GM10248 (cell line): ENCODE results near the gene RUNX3.

ENCODE experiments used
- CTCF ChIA-PET: fragments of 300-600 bp; sonication (Branson Sonifier 250); formaldehyde crosslinking; extraction: SDS; loops from one replicate; lab custom pipeline; 2021; ENCODE audit warnings: antibody characterized with exemption; lab: Yijun Ruan, JAX
- POLR2A ChIA-PET: fragments of 350-650 bp; sonication (Branson Sonifier 250); formaldehyde crosslinking; extraction: SDS; loops from one replicate; lab custom pipeline; 2020; ENCODE audit warnings: antibody characterized with exemption; lab: Yijun Ruan, JAX
- DNase-seq: peaks from one replicate; pipeline ENCODE4 v3.0.0; 2012; ENCODE audit errors: extremely low spot score
- TF ChIP-seq, protein P1 (sequence below): IDR thresholded peaks from 2 replicates; pipeline ENCODE4 v1.5.1; 2012; ENCODE audit warnings: mild to moderate bottlenecking, low read depth; ENCODE audit errors: extremely low read depth, missing control alignments, control extremely low read depth

The RUNX3 gene

DNA sequence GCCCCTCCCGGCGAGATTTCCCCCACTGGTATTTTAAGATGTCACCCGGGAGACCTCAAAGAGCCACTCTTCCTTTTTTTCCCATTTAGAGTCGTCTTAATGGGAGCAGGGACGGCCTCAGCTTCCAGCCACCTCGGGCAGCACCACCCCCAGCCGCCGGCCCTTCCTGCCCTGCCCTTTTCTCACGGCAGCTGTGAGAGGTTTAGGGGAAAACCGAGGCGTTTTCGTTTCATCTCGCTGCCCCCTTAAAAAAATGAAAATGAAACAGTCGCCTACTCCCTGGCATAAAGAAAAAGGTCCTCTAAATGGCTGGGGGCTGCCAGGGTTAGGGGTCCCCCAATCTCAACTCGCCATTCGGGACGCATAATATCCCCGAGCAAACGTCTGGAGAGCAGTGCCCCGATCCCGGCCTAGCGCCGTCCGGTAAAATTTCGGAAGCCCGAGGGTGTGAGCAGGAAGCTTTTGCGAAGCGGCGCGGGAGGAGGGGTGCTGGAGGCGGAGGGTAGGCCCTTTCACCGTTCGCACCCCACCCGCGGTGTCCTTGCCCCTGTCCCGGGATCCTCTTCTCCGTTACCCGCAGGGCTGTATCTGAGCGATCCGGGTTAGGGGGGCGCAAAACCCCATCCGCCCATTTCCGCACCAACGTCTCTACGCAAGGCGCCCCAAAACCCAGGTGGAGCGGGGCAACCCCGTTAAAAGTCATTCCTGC lies 1.2 kb downstream of the RUNX3 start:
- ChIA-PET POLR2A (interaction anchor here (1.6 kb wide), 1 partner anchor 36 kb away, joined by 3 read pairs; no protein-coding TSS in a partner anchor), CTCF (interaction anchor here (1.2 to 4.7 kb wide), 8 partner anchors 12 to 173 kb away, joined by 3 to 23 read pairs (median 6); no protein-coding TSS in a partner anchor)
- DNase-seq = no peak
- TF ChIP-seq, protein P1, sequence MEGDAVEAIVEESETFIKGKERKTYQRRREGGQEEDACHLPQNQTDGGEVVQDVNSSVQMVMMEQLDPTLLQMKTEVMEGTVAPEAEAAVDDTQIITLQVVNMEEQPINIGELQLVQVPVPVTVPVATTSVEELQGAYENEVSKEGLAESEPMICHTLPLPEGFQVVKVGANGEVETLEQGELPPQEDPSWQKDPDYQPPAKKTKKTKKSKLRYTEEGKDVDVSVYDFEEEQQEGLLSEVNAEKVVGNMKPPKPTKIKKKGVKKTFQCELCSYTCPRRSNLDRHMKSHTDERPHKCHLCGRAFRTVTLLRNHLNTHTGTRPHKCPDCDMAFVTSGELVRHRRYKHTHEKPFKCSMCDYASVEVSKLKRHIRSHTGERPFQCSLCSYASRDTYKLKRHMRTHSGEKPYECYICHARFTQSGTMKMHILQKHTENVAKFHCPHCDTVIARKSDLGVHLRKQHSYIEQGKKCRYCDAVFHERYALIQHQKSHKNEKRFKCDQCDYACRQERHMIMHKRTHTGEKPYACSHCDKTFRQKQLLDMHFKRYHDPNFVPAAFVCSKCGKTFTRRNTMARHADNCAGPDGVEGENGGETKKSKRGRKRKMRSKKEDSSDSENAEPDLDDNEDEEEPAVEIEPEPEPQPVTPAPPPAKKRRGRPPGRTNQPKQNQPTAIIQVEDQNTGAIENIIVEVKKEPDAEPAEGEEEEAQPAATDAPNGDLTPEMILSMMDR = no peak

DNA sequence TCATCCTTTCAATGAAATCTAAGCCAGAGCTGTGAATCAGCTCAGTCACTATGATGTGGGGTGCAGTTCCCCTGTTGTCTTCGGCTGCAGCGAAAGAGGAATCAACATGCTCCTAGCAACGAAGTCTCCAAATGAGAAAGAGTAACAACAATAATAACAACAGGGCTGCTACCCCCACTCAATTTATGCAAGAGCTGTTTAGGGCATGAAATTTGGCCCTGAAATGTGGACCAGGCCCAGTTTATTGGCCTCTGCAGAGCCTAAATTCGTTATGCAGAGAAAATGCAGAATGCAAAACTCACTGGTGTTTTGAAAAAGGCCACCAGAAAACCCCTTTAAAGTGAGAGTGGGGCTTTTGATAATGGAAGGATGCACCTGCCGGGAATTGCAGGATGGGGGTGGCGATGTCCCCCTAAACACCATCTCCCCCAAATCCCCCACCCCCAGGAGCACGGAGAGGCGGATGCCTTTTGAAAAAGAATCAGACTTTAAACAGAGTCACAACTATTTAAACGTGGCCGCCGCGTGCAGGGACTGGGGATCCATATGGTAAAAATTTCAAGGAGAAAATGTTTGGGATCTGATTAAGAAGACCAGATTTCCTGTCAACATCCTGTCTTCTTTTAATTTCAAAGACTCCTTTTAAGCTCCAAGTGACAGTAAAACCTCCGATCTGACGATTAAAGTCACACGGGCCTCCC lies 1.9 kb downstream of the RUNX3 start:
- TF ChIP-seq, protein P1 = no peak

DNA sequence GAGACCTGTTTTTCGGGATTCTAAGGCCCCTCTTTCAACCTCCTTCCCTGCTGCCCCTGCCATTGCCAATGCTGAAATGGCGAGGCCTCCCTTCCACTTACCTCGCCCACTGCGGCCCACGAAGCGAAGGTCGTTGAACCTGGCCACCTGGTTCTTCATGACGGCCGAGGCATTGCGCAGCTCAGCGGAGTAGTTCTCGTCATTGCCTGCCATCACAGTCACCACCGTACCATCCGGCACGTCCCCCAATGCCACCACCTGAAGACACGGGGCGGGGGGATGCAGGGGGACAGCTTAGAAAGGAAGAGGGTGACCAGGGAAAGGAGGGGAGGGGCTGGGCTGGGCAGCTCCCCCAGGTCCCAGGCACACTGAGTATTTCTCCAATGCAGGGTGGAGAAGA lies 2.6 kb downstream of the RUNX3 start:
- no peak for DNase-seq
- POLR2A ChIA-PET = interaction anchor here (0.6 to 1.6 kb wide), 2 partner anchors 38 to 456 kb away, joined by 3 read pairs; no protein-coding TSS in a partner anchor
- TF ChIP-seq, protein P1 = no peak
- CTCF ChIA-PET = interaction anchor here (1.0 to 4.7 kb wide), 13 partner anchors 9 to 277 kb away, joined by 3 to 23 read pairs (median 6); no protein-coding TSS in a partner anchor

More for the DNA sequence above, 1.9 kb downstream of the RUNX3 start:
- CTCF ChIA-PET = interaction anchor here (1.2 to 4.7 kb wide), 12 partner anchors 9 to 276 kb away, joined by 3 to 23 read pairs (median 6); no protein-coding TSS in a partner anchor
- POLR2A ChIA-PET = interaction anchor here (0.6 to 1.6 kb wide), 2 partner anchors 37 to 456 kb away, joined by 3 read pairs; no protein-coding TSS in a partner anchor
- no peak for DNase-seq

DNA sequence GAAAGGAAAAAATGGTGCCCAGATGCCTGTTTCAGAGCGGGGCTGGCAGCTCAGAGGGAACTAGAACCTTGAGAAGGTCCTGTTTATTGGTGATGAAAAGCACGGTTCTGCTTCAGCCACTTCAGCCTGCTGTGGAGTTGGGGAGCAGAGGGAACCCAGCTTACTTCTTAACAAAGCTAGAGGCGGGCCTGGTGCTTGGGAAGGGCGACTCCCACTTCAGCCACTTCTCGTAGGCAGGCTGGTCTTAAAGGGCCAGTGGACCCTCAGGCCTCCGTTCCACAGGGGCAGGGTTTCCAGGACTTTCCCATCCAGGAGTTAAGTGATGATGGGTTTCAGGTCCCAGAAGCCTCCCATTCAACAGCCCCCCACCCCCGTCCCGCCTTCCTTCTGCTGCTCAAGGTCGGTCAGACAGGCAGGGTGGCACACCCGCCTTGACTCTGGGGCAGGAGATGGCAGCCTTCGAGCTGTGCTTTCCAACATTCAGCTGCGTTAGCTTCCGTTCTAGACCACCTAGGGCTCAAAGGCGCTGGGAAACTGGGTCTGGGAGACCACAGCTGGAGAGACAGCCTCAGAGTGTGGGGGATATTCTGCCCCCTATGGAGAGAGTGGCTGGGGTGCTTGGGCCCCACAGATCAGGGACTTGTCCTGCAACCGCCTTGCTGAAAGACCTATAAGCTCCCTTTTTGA lies 3.4 kb downstream of the RUNX3 start:
- CTCF ChIA-PET = interaction anchor here (0.9 to 4.7 kb wide), 14 partner anchors 10 to 277 kb away, joined by 3 to 23 read pairs (median 6); no protein-coding TSS in a partner anchor
- TF ChIP-seq, protein P1 = peak; percentile 17
- no peak for DNase-seq
- POLR2A ChIA-PET = no interaction called here

DNA sequence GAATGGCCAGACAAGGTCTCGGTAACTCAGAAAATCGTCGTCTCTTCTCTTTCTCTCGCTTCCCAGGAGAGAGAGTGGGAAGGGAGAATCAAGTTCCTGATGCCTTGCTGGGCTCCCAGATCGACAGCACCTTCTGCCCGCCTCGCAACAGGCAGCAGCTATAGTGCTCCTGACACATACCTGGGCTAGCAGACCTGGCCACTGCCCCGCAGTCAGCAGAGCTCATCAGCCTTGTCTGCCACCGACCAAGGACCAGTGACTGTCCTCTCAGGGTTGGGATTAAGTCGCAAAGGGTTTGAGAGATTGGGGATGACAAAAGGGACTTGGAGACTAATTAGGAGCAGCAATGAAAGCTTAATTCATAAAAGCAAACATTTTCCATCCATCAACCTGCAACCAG lies 4.1 kb downstream of the RUNX3 start:
- CTCF ChIA-PET = interaction anchor here (0.7 to 4.7 kb wide), 10 partner anchors 8 to 213 kb away, joined by 3 to 23 read pairs (median 6); no protein-coding TSS in a partner anchor
- TF ChIP-seq, protein P1 = no peak
- POLR2A ChIA-PET = interaction anchor here (0.6 kb wide), 2 partner anchors 77 to 1850 kb away, joined by 4 to 12 read pairs; no protein-coding TSS in a partner anchor
- DNase-seq = no peak
